Ovary (tissue), 9 donors: ENCODE data around the gene ZNF493. TPM values are rescaled to one million over a fixed set of nuclear protein-coding genes. Genes with fewer than 3 reads are reported as not detected.

ENCODE experiments used
- DNase-seq, 5 donors: peaks; one replicate each; pipeline ENCODE4 v3.0.0-alpha.2; 2019 to 2020
- H3K27ac ChIP-seq, 2 donors: fragments of 200-600 bp; one replicate each; pipeline versions ENCODE4 v1.5.1 to v1.8.0; 2019 to 2022
- H3K27me3 ChIP-seq: fragments of 200-600 bp; one replicate; pipeline ENCODE4 v1.8.0; 2022
- H3K36me3 ChIP-seq: fragments of 200-600 bp; sonication (generic); one replicate; pipeline ENCODE4 v1.5.1; 2019
- H3K4me1 ChIP-seq: one replicate; pipeline ENCODE4 v1.8.1; 2013; ENCODE audit warnings: mild to moderate bottlenecking, moderate library complexity; ENCODE audit not compliant: insufficient read depth
- H3K4me3 ChIP-seq: fragments of 200-600 bp; sonication (generic); one replicate; pipeline ENCODE4 v1.5.1; 2017
- H3K9me3 ChIP-seq, 2 donors: fragments of 200-600 bp in 1 of 2; sonication (generic) in 1 of 2; one replicate each; pipeline versions ENCODE4 v1.5.1 to v1.8.1; 2013 to 2019; ENCODE audit warnings: mild to moderate bottlenecking in 1 of 2, moderate library complexity in 1 of 2
- CTCF ChIP-seq, 3 donors: fragments of 450-650 bp in 2 of 3; fragments of 200-600 bp in 1 of 3; IDR thresholded peaks; one replicate each; pipeline versions ENCODE4 v1.5.1 to v1.8.0; 2016 to 2022; ENCODE audit warnings: antibody characterized with exemption in 3 of 3, mild to moderate bottlenecking in 1 of 3
- EP300 ChIP-seq: sonication (generic); formaldehyde crosslinking; IDR thresholded peaks from one replicate; pipeline ENCODE4 v1.6.1; 2017; ENCODE audit warnings: antibody characterized with exemption
- POLR2A ChIP-seq: fragments of 450-650 bp; IDR thresholded peaks from one replicate; pipeline ENCODE4 v1.6.1; 2017; ENCODE audit warnings: antibody characterized with exemption, mild to moderate bottlenecking, moderate library complexity
- WGBS, 3 donors: extraction: QIAGEN DNeasy Blood & Tissue Kit in 1 of 3; methylation state at CpG; one replicate each; pipeline versions ENCODE4 v1.1.5 to v1.1.7; 2013 to 2017; 5-methylcytosine and 5-hydroxymethylcytosine counted together
- intact Hi-C, 4 donors: fragments of 100-400 bp; cut with DNase I; formaldehyde crosslinking; loops; one replicate each; pipeline versions ENCODE4 v1.11.0 to v1.15.1; 2022 to 2023
- polyA plus RNA-seq, 2 donors: library from polyadenylated mRNA; stranded (reverse); fragments of 200-250 nt in 1 of 2; fragments of 350-450 nt in 1 of 2; fragmentation: Illumina TruSeq in 1 of 2; extraction: RNeasy Lipid Tissue Mini Kit (QIAGEN cat#74804) in 1 of 2; gene quantifications; one replicate each; pipeline ENCODE4 v1.2.3, GENCODE V29; 2013 to 2014
- total RNA-seq, 7 donors: library from RNA; depleted of rRNA in 2 of 7; stranded (reverse); fragments of >200 nt in 2 of 7; fragmentation: NEBNext Ultra II Directional in 3 of 7; extraction: Animal tissue kit (Norgen Biotek cat#: 25700) in 3 of 7; gene quantifications; one replicate each; pipeline versions ENCODE4 v1.1.0 to v1.2.4, GENCODE V29; 2016 to 2023
- donor health status: DM: no; HTN: no; CAD: no; lungs with moderate emphysema.
- donor health status: DM: no; HTN: no; CAD: no.
- donor health status: Bipolar disorder and iron deficiency.
- donor health status: DM: yes; HTN: yes; CAD: no.
- donor health status: DM: no; HTN: no; CAD: no.
- donor health status: DM: yes; HTN: yes; CAD: no.

Gene ZNF493
- total and polyA plus RNA-seq, 9 donors, result 12.6 to 86.6 (median 33.5) TPM

DNA sequence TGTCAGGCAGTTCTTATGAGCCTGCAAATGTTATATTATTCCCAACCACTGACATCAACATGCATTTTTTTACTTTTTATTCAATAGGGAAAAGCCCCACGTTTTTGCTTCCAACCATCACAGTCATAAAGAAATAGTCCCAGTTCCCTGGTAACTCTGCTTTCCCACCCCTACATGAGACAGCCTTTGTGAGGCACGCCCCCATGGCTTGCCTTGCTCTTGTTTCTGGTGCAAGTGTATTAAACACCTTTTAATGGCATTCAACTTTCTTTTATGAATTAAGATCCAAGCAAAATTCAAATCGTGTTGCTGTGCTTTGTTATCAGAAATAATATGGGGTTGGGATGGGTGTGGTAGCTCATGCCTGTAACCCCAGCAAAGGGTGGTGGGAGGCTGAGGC, 54.3 kb downstream of the ZNF493 start:
- Histone ChIP-seq H3K9me3 (no peaks in the 10 kb centered on the region), H3K4me3 (no peak overlapping the region), H3K4me1 (no peaks in the 10 kb centered on the region), H3K36me3 (no peaks in the 10 kb centered on the region), H3K27me3 (no peaks in the 10 kb centered on the region), H3K27ac (no peak overlapping the region)
- 57 to 85% (median 67%) methylated on average over 3 of the region's 3 CpGs for WGBS, 3 donors
- no peak for DNase-seq
- intact Hi-C loops, result no loop called here
- TF ChIP-seq CTCF (IDR thresholded peaks at IDR 0.05), result no peak
- TF ChIP-seq POLR2A, result no peak
- TF ChIP-seq EP300, result no peak

GRCh38 chr19:21454901-21455300, 58.0 kb downstream of the ZNF493 start:
- Histone ChIP-seq H3K36me3 (no peaks in the 10 kb centered on the region), H3K27me3 (no peaks in the 10 kb centered on the region), H3K4me3 (no peak overlapping the region), H3K27ac (no peak overlapping the region), H3K9me3 (peaks cover 0 to 6% of the 10 kb centered on the region in 2 donors), H3K4me1 (no peaks in the 10 kb centered on the region)
- intact Hi-C loops, result no loop called here
- no peak for TF ChIP-seq EP300
- TF ChIP-seq CTCF (IDR thresholded peaks at IDR 0.05), result no peak
- TF ChIP-seq POLR2A, result no peak
- DNase-seq, result no peak
- WGBS, 3 donors, result 95 to 99% (median 99%) methylated on average over 3 of the region's 3 CpGs

DNA sequence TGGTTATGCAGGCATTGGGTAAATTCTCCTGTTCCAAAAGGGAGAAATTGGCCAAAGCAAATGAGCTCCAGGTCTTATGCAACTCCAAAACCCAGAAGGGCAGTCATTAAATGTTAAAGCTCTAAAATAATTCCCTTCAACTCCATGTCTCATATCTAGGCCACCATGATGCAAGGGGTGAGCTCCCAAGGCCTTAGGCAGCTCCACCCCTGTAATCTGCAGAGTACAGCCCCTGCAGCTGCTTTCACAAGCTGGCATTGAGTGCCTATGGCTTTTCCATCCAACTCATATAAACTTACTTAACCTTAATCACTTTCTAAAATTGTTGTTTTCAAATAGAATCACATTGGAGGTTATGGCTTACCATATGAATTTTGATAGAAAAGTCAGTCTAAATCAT, 63.8 kb downstream of the ZNF493 start:
- no peak overlapping the region for H3K4me3 ChIP-seq
- H3K9me3 ChIP-seq, result peaks cover 0 to 6% of the 10 kb centered on the region in 2 donors

DNA sequence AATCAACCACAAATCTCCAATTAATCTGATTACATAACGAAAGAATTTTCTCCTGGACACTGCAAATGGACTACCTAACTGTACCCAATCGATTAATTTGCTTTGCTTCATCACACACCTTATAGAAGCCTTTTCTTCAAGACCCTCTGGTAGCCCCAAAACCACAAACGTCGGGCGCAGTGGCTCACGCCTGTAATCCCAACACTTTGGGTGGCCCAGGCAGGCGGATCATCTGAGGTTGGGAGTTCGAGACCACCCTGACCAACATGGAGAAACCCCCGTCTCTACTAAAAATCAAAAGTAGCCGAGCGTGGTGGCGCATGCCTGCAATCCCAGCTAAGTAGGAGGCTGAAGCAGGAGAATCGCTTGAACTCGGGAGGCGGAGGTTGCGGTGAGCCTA, 65.6 kb downstream of the ZNF493 start:
- H3K9me3 ChIP-seq, result peaks cover 0 to 1% of the 10 kb centered on the region in 2 donors

More for the DNA sequence above, 63.8 kb downstream of the ZNF493 start:
- TF ChIP-seq CTCF (IDR thresholded peaks at IDR 0.05), result no peak
- no peak for TF ChIP-seq POLR2A
- TF ChIP-seq EP300, result no peak
- intact Hi-C loops, result no loop called here
- no peak for DNase-seq
- H3K36me3 ChIP-seq, result no peaks in the 10 kb centered on the region
- H3K27me3 ChIP-seq, result no peaks in the 10 kb centered on the region
- H3K4me1 ChIP-seq, result no peaks in the 10 kb centered on the region
- no peak overlapping the region for H3K27ac ChIP-seq

More for the DNA sequence above, 65.6 kb downstream of the ZNF493 start:
- no peak overlapping the region for H3K4me3 ChIP-seq
- no peak overlapping the region for H3K27ac ChIP-seq
- TF ChIP-seq POLR2A (no peak), EP300 (no peak), CTCF (IDR thresholded peaks at IDR 0.05) (no peak)
- H3K36me3 ChIP-seq, result no peaks in the 10 kb centered on the region
- H3K27me3 ChIP-seq, result no peaks in the 10 kb centered on the region
- intact Hi-C loops, result no loop called here
- 94 to 97% (median 95%) methylated on average over 16 of the region's 16 CpGs for WGBS, 3 donors
- no peak for DNase-seq
- no peaks in the 10 kb centered on the region for H3K4me1 ChIP-seq
